GM23248 (cell line): Measurements from ENCODE around the gene WNK2. TPM values are rescaled to one million over a fixed set of nuclear protein-coding genes. Genes with fewer than 3 reads are reported as not detected.

Experiments
- DNase-seq: peaks from one replicate; pipeline ENCODE4 v3.0.0-alpha.2; 2015
- H2AFZ ChIP-seq: fragments of 200-600 bp; sonication (generic); 2 replicates; pipeline ENCODE4 v1.6.1; 2016; ENCODE audit warnings: antibody characterized with exemption
- H3F3A ChIP-seq: fragments of 200-600 bp; sonication (generic); 2 replicates; pipeline ENCODE4 v1.6.1; 2016; ENCODE audit warnings: mild to moderate bottlenecking, antibody characterized with exemption, mixed run types; ENCODE audit not compliant: insufficient read depth
- H3K27ac ChIP-seq: fragments of 200-600 bp; sonication (generic); 2 replicates; pipeline ENCODE4 v1.5.1; 2016; ENCODE audit warnings: mild to moderate bottlenecking
- H3K27me3 ChIP-seq: fragments of 200-600 bp; sonication (generic); replicated peaks from 2 replicates; pipeline ENCODE4 v1.6.1; 2016; ENCODE audit warnings: mild to moderate bottlenecking; ENCODE audit not compliant: insufficient read depth
- H3K36me3 ChIP-seq: fragments of 200-600 bp; sonication (generic); 2 replicates; pipeline ENCODE4 v1.6.1; 2016; ENCODE audit warnings: low read depth, mild to moderate bottlenecking
- H3K4me1 ChIP-seq: fragments of 200-600 bp; sonication (generic); 2 replicates; pipeline ENCODE4 v1.6.1; 2016; ENCODE audit warnings: mild to moderate bottlenecking; ENCODE audit not compliant: insufficient read depth
- H3K4me2 ChIP-seq: fragments of 200-600 bp; sonication (generic); one replicate; pipeline ENCODE4 v1.6.1; 2016; ENCODE audit warnings: mild to moderate bottlenecking; ENCODE audit not compliant: unreplicated experiment
- H3K4me3 ChIP-seq: fragments of 200-600 bp; sonication (generic); 2 replicates; pipeline ENCODE4 v1.5.1; 2016; ENCODE audit warnings: mild to moderate bottlenecking
- H3K79me2 ChIP-seq: fragments of 200-600 bp; sonication (generic); 2 replicates; pipeline ENCODE4 v1.6.1; 2016; ENCODE audit warnings: mild to moderate bottlenecking; ENCODE audit not compliant: insufficient read depth
- H3K9ac ChIP-seq: fragments of 200-600 bp; sonication (generic); 2 replicates; pipeline ENCODE4 v1.6.1; 2016; ENCODE audit warnings: mild to moderate bottlenecking
- H3K9me2 ChIP-seq: fragments of 200-600 bp; sonication (generic); 2 replicates; pipeline ENCODE4 v1.6.1; 2016; ENCODE audit warnings: mixed run types, mild to moderate bottlenecking, moderate library complexity; ENCODE audit not compliant: insufficient read depth
- H3K9me3 ChIP-seq: fragments of 200-600 bp; sonication (generic); one replicate; pipeline ENCODE4 v1.6.1; 2017; ENCODE audit warnings: low read depth
- H4K20me1 ChIP-seq: fragments of 200-600 bp; sonication (generic); 2 replicates; pipeline ENCODE4 v1.6.0; 2016; ENCODE audit not compliant: insufficient read depth
- EZH2 ChIP-seq: fragments of 200-600 bp; sonication (generic); IDR thresholded peaks from 2 replicates; pipeline ENCODE4 v1.6.1; 2018; ENCODE audit warnings: antibody characterized with exemption, mild to moderate bottlenecking; ENCODE audit not compliant: insufficient read depth, poor library complexity, severe bottlenecking
- EZH2phosphoT487 ChIP-seq: fragments of 200-600 bp; sonication (generic); IDR thresholded peaks from 2 replicates; pipeline ENCODE4 v1.6.1; 2018; ENCODE audit warnings: antibody characterized with exemption, moderate library complexity, mild to moderate bottlenecking, low read depth; ENCODE audit not compliant: insufficient read depth
- WGBS, 2 experiments: methylation state at CpG; one replicate each; pipeline ENCODE4 v1.1.6; 2015 to 2017; ENCODE audit warnings: low lambda C conversion rate in 2 of 2, low coverage in 1 of 2; ENCODE audit errors: missing lambda C conversion rate in 2 of 2; 5-methylcytosine and 5-hydroxymethylcytosine counted together
- in situ Hi-C: fragments of 300-500 bp; cut with MboI; formaldehyde crosslinking; loops from 2 replicates; pipeline ENCODE4 v1.15.0; 2020
- polyA plus RNA-seq: library from polyadenylated mRNA; unstranded; fragments of >200 nt; fragmentation: Nextera tagmentation; extraction: Ambion mirVana; gene quantifications from 2 replicates; pipeline ENCODE4 v1.2.1, GENCODE V29; 2016
- total RNA-seq: library from RNA; depleted of rRNA; stranded (reverse); fragments of >200 nt; shearing (Covaris generic); gene quantifications from 2 replicates; pipeline ENCODE4 v1.2.3, GENCODE V29; 2014

WNK2 gene
- total and polyA plus RNA-seq, 2 experiments from 2014 or later, result not detected

- DNase-seq, result no peak
- TF ChIP-seq EZH2, result no peak
- TF ChIP-seq EZH2phosphoT487, result no peak
- no peaks in the 10 kb centered on the region for H3K36me3 ChIP-seq
- H3K27ac ChIP-seq, result no peak overlapping the region
- no peaks in the 10 kb centered on the region for H3F3A ChIP-seq
- peaks cover 23% of the 10 kb centered on the region for H3K27me3 ChIP-seq
- no peaks in the 10 kb centered on the region for H4K20me1 ChIP-seq
- no peaks in the 10 kb centered on the region for H3K9me2 ChIP-seq
- no peaks in the 10 kb centered on the region for H3K4me1 ChIP-seq
- no peak overlapping the region for H3K9ac ChIP-seq
- no peak overlapping the region for H2AFZ ChIP-seq
- no peaks in the 10 kb centered on the region for H3K9me3 ChIP-seq
- H3K79me2 ChIP-seq, result no peaks in the 10 kb centered on the region
- in situ Hi-C loops, result no loop called here
- WGBS, 2 experiments, result 75 to 77% methylated on average over 16 of the region's 16 CpGs
- no peak overlapping the region for H3K4me3 ChIP-seq
- no peak overlapping the region for H3K4me2 ChIP-seq
Measured at GRCh38 chr9:93186215-93186945, 2.4 kb downstream of the WNK2 start.

GRCh38 chr9:93187047-93187446, 3.1 kb downstream of the WNK2 start:
- H3K27me3 ChIP-seq, result peaks cover 17% of the 10 kb centered on the region
- H2AFZ ChIP-seq, result no peak overlapping the region
- no peak for TF ChIP-seq EZH2
- no peak for TF ChIP-seq EZH2phosphoT487
- no peak overlapping the region for H3K4me2 ChIP-seq
- no peak overlapping the region for H3K4me3 ChIP-seq
- H3K27ac ChIP-seq, result no peak overlapping the region
- no peaks in the 10 kb centered on the region for H3K9me3 ChIP-seq
- no peak for DNase-seq
- H3F3A ChIP-seq, result no peaks in the 10 kb centered on the region
- no peaks in the 10 kb centered on the region for H4K20me1 ChIP-seq
- no peaks in the 10 kb centered on the region for H3K79me2 ChIP-seq
- no peak overlapping the region for H3K9ac ChIP-seq
- WGBS, 2 experiments, result 48 to 57% methylated on average over 9 of the region's 9 CpGs
- H3K36me3 ChIP-seq, result no peaks in the 10 kb centered on the region
- H3K4me1 ChIP-seq, result no peaks in the 10 kb centered on the region
- no peaks in the 10 kb centered on the region for H3K9me2 ChIP-seq
- in situ Hi-C loops, result no loop called here

GRCh38 chr9:93187574-93187973, 3.6 kb downstream of the WNK2 start:
- no peak overlapping the region for H3K4me3 ChIP-seq
- H3F3A ChIP-seq, result no peaks in the 10 kb centered on the region
- DNase-seq, result no peak
- peaks cover 12% of the 10 kb centered on the region for H3K27me3 ChIP-seq
- no peaks in the 10 kb centered on the region for H3K79me2 ChIP-seq
- no peaks in the 10 kb centered on the region for H3K36me3 ChIP-seq
- H3K27ac ChIP-seq, result no peak overlapping the region
- H3K4me1 ChIP-seq, result no peaks in the 10 kb centered on the region
- WGBS, 2 experiments, result 55 to 69% methylated on average over 3 to 5 of the region's 5 CpGs
- no peaks in the 10 kb centered on the region for H3K9me2 ChIP-seq
- H3K9me3 ChIP-seq, result no peaks in the 10 kb centered on the region
- TF ChIP-seq EZH2 (no peak), EZH2phosphoT487 (no peak)
- H3K9ac ChIP-seq, result no peak overlapping the region
- H3K4me2 ChIP-seq, result no peak overlapping the region
- in situ Hi-C loops, result no loop called here
- no peaks in the 10 kb centered on the region for H4K20me1 ChIP-seq
- H2AFZ ChIP-seq, result no peak overlapping the region

GRCh38 chr9:93188426-93189368, 4.8 kb downstream of the WNK2 start:
- TF ChIP-seq EZH2phosphoT487, result no peak
- TF ChIP-seq EZH2, result no peak
- 67 to 68% methylated on average over 14 of the region's 14 CpGs for WGBS, 2 experiments
- no peak overlapping the region for H3K4me3 ChIP-seq
- H3K4me2 ChIP-seq, result no peak overlapping the region
- H2AFZ ChIP-seq, result no peak overlapping the region
- H3K9me2 ChIP-seq, result no peaks in the 10 kb centered on the region
- H3K79me2 ChIP-seq, result no peaks in the 10 kb centered on the region
- H3K27ac ChIP-seq, result no peak overlapping the region
- H3K9me3 ChIP-seq, result no peaks in the 10 kb centered on the region
- no peaks in the 10 kb centered on the region for H3K36me3 ChIP-seq
- H3F3A ChIP-seq, result no peaks in the 10 kb centered on the region
- H3K27me3 ChIP-seq, result peaks cover 2% of the 10 kb centered on the region
- no peak overlapping the region for H3K9ac ChIP-seq
- no peaks in the 10 kb centered on the region for H3K4me1 ChIP-seq
- no peaks in the 10 kb centered on the region for H4K20me1 ChIP-seq
- no peak for DNase-seq
- in situ Hi-C loops, result no loop called here
